GM18520 (cell line): ENCODE measurements around the gene ZBTB9.

ENCODE experiments used
- ATAC-seq: cut with Tn5 transposase; IDR thresholded peaks from one replicate; pipeline ENCODE4 v1.9.1; 2021; ENCODE audit not compliant: unreplicated experiment

Gene ZBTB9

GRCh38 chr6:33433001-33433543 is 21.3 kb upstream of the ZBTB9 start:
- no peak for ATAC-seq

- no peak for ATAC-seq
Observed at GRCh38 chr6:33433544-33434191, 20.7 kb upstream of the ZBTB9 start.

- no peak for ATAC-seq
Observed at GRCh38 chr6:33434961-33435360, 19.4 kb upstream of the ZBTB9 start.

- ATAC-seq, result no peak
Observed at GRCh38 chr6:33437666-33438065, 16.7 kb upstream of the ZBTB9 start.

- no peak for ATAC-seq
Observed at GRCh38 chr6:33438978-33439594, 15.3 kb upstream of the ZBTB9 start.

- ATAC-seq, result no peak
Observed at GRCh38 chr6:33439956-33440648, 14.3 kb upstream of the ZBTB9 start.

- ATAC-seq, result no peak
Observed at GRCh38 chr6:33440649-33441309, 13.6 kb upstream of the ZBTB9 start.

GRCh38 chr6:33441457-33441856 is 12.9 kb upstream of the ZBTB9 start:
- ATAC-seq, result no peak

- no peak for ATAC-seq
Observed at GRCh38 chr6:33442283-33442682, 12.1 kb upstream of the ZBTB9 start.

GRCh38 chr6:33443025-33443424 is 11.4 kb upstream of the ZBTB9 start:
- no peak for ATAC-seq

GRCh38 chr6:33443619-33444504 is 10.5 kb upstream of the ZBTB9 start:
- ATAC-seq, result no peak

- ATAC-seq, result no peak
Observed at GRCh38 chr6:33445119-33445603, 9.2 kb upstream of the ZBTB9 start.

- no peak for ATAC-seq
Observed at GRCh38 chr6:33446356-33446755, 8.0 kb upstream of the ZBTB9 start.

- no peak for ATAC-seq
Observed at GRCh38 chr6:33450434-33450833, 3.9 kb upstream of the ZBTB9 start.

GRCh38 chr6:33451606-33452005 is 2.8 kb upstream of the ZBTB9 start:
- no peak for ATAC-seq

GRCh38 chr6:33452496-33452895 is 1.9 kb upstream of the ZBTB9 start:
- ATAC-seq, result no peak

- no peak for ATAC-seq
Observed at GRCh38 chr6:33453393-33454008, 875 bp upstream of the ZBTB9 start.

GRCh38 chr6:33455051-33455450 is 675 bp downstream of the ZBTB9 start:
- no peak for ATAC-seq

GRCh38 chr6:33456156-33456555 is 1.8 kb downstream of the ZBTB9 start:
- no peak for ATAC-seq

GRCh38 chr6:33458676-33459075 is 4.3 kb downstream of the ZBTB9 start:
- ATAC-seq, result no peak
